Motor neuron (in vitro differentiated cells): Measurements from ENCODE around the gene IGFLR1. TPM values are rescaled to one million over a fixed set of nuclear protein-coding genes. Genes with fewer than 3 reads are reported as not detected.
"Not testable (repeated sequence)": the region's sequence is repeated elsewhere in the genome, so short reads cannot be mapped to it uniquely, and the experiment has no call there.

ENCODE experiments used
- ATAC-seq, 8 experiments: fragments of 200-7000 bp; cut with Tn5 transposase; replicated peaks in 6 of 8; 2 replicates each; pipeline ENCODE4 v1.8.0; 2021; ENCODE audit warnings: mild to moderate bottlenecking in 8 of 8, moderate library complexity in 8 of 8
- H3K27ac ChIP-seq, 2 donors: fragments of 250-450 bp; sonication (Bioruptor Pico); 2 replicates each; pipeline ENCODE4 v1.9.0; 2021; ENCODE audit warnings: antibody characterized with exemption in 2 of 2, mild to moderate bottlenecking in 2 of 2, moderate library complexity in 1 of 2
- H3K4me1 ChIP-seq, 2 donors: fragments of 250-450 bp; sonication (Bioruptor Pico); replicated peaks in 1 of 2; 2 replicates each; pipeline ENCODE4 v1.6.1; 2021; ENCODE audit warnings: antibody characterized with exemption in 2 of 2, mild to moderate bottlenecking in 2 of 2, moderate library complexity in 1 of 2
- H3K4me3 ChIP-seq, 5 donors: fragments of 250-450 bp; sonication (Bioruptor Pico); 2 replicates each; pipeline ENCODE4 v1.9.0; 2021; ENCODE audit warnings: antibody characterized with exemption in 5 of 5, mild to moderate bottlenecking in 5 of 5, moderate library complexity in 4 of 5
- WGBS, 10 experiments: fragments of 450-650 bp; shearing (Covaris generic); methylation state at CpG; one replicate each; pipeline ENCODE4 v1.0.0; 2022; 5-methylcytosine and 5-hydroxymethylcytosine counted together
- in situ Hi-C, 9 experiments: fragments of 400-800 bp; cut with MboI; loops; one replicate each; pipeline ENCODE4 v1.15.0; 2021; ENCODE audit warnings: low sequenced_read_pairs in 9 of 9, low pct_unique_long_range_greater_than_20kb in 2 of 9; ENCODE audit not compliant: unreplicated experiment in 9 of 9
- total RNA-seq, 8 experiments: library from RNA; unstranded; fragments of 300-600 nt; gene quantifications; 2 replicates each; pipeline versions ENCODE4 v1.2.3 to v1.2.4, GENCODE V29; 2022

IGFLR1 gene
- total RNA-seq, 8 experiments from 2014 or later = 1.8 to 6.4 (median 4.3) TPM

DNA sequence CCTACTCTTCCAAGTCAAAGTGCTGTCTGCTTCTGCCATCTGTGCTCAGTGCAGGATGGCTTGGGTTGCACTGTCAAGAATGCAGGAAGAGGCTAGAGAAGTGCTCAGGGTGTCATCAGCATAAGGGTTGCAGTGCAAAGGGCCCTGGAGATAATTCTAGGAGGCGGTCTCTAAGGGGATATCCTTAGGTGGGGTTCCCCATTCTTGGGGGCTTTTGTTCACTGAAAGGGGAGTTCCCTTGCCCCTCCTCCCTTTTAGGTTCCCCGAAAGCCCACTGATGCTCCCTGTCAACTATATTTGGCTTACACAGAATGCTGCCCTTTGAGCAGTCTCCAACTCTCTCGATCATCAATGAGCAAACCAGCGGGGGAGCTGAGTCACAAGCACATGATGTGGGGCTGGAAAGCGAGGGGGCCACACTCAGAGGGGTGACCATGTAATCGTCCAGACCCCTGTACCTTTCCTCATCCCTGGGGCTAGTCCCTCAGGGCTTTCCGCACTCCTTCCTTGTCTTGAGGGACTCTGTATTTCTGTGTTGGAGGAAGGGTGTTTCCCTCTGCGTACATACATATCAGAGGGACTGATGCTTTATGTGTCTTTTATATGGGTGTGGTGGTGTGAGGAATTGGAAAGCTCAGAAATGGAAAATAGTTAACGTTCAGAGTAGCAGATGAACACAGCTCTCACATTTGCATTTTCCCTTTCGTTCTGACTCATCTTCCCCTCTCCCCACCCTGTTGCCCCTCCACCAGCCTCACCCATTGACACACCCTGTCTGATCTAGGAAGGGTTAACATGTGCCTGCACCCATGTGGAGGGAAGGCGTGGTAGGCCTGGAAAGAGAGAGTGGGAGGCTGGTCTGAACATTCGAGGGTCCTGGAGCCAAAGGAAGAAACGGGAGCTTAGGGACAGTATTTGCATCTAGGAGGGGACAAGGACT is 31.2 kb downstream of the IGFLR1 start:
- in situ Hi-C loops = no loop called here
- peaks cover 8 to 10% of the 10 kb centered on the region in 2 donors for H3K4me1 ChIP-seq
- ATAC-seq = peak in 6 of 8 experiments; percentile 11 to 97 (median 45)
- 0 to 67% (median 4%) methylated on average over 1 to 7 of the region's 13 CpGs; no CpG with 5 or more reads in 3 of the 10 experiments for WGBS, 10 experiments
- H3K4me3 ChIP-seq = no peak overlapping the region
- H3K27ac ChIP-seq = no peak overlapping the region

DNA sequence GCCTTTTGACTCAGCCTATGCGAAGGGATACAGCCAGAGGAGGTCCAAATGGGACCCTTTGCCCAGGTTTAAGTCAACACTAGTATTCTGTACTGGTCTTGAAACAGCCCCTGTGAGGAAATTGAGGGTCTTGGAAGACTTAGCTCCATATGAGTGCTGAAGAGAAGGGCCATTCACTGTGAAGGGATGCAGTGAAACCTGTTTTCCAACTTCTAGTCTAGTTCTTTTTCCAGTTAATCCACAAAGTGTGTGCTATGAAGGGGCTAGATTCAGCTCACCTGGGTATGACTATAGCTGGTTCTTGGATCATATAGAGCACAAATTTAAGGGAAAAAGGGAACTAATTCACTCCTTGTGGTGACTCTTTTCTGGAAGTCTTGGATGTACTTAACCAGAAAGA is 33.9 kb downstream of the IGFLR1 start:
- WGBS, 10 experiments = 67 to 83% (median 73%) methylated on average over 1 of the region's 1 CpG; no CpG with 5 or more reads in 6 of the 10 experiments
- Histone ChIP-seq H3K4me1 (no peaks in the 10 kb centered on the region), H3K27ac (no peak overlapping the region), H3K4me3 (no peak overlapping the region)
- no peak for ATAC-seq
- in situ Hi-C loops = no loop called here

DNA sequence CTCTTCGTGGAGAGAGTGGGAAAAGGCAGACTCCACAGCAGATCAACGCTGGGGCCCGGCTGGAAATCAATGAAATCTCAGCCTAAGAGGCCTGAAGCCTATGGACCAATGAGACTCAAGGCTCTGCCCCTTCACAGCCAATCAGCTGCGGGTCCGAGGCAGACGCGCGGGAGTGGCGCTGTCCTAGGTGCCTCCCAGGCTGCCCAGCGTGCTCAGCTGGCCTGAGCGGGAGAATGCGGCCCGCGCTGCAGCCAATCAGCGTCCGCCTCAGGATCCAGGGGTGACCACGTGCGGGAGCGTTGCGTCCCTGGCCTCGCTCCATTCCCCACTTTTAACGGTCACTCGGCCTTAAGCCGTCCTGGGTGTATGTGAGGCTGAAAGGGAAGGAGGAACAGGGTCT is 38.0 kb downstream of the IGFLR1 start, which contains the start of gene ZBTB32:
Gene ZBTB32 (plus strand): TSS at position 341 of the 400 bp plus-strand sequence. CDS start 10,069 bp downstream, outside the sequence.
- no peak within 1 kb of the TSS for H3K27ac ChIP-seq
- in situ Hi-C loops = no loop called here
- 0 to 60% (median 40%) methylated on average over 1 to 15 of the region's 24 CpGs; no CpG with 5 or more reads in 5 of the 10 experiments for WGBS, 10 experiments
- H3K4me1 ChIP-seq = no peaks in the 10 kb centered on the region
- H3K4me3 ChIP-seq = no peak within 1 kb of the TSS
- peak in 2 of 8 experiments; percentile 8 for ATAC-seq

DNA sequence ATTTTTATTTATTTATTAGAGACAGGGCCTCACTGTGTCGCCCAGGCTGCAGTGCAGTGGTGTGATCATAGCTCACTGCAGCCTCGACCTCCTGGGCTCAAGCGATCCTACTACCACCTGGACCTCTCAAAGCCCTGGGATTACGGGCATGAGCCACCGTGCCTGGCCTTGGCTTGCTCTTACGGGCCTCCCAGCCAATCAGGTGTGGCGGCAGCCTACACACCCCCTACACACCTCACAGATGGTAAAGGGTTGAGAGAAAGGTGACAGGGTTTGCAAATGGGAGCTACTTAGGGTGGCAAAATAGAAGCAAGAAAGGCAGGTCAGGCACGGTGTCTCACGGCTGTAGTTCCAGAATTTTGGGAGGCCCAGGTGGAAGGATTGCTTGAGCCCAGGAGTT is 38.9 kb downstream of the IGFLR1 start:
- Histone ChIP-seq H3K4me1 (no peaks in the 10 kb centered on the region), H3K4me3 (peak overlapping the region in 2 of 5 donors; percentile 57 to 70), H3K27ac (no peak overlapping the region)
- ATAC-seq = no peak
- in situ Hi-C loops = no loop called here
- 25 to 94% (median 47%) methylated on average over 1 to 6 of the region's 9 CpGs; no CpG with 5 or more reads in 3 of the 10 experiments for WGBS, 10 experiments

DNA sequence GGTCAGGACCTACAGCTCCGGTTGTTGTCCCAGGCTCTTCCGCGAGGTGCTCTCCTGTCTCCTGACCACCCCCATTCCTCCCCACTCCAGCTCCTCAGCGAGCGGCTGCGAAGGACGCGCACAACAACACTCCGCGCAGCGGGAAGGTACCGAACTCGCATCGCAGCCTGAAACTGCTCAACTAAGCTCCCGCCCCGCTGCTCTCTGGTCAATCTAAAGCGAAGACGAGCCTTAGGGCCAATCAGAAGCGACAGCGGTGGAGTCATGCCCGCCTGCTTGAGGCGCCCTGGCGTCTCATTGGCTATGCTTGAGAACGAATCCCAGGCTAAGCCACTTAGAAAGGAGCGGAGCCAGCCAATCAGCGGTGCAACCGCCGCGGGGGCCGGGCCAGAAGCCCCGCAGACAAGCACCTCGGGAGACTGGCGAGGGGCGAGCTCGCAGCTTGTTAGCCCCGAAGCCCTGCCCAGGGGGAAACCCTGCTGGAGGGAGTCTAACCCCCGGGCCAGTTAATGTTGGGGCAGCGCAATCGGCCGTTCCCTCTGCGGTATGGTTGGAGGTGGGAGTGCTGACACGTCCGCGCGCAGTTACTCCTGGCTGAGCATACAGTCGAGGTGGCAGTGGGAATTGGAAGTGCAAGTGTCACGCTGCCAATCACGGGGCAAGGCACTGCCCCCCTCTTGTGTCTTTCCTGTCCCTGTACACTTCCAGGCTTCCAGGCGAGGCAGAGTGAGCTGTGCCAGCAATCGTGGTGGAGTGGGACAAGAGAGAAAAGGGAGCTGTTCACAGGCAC is 39.8 kb downstream of the IGFLR1 start:
- peak overlapping the region in 1 of 2 donors; percentile 16 for H3K27ac ChIP-seq
- 0% methylated on average over 7 to 36 of the region's 50 CpGs; no CpG with 5 or more reads in 6 of the 10 experiments for WGBS, 10 experiments
- no peaks in the 10 kb centered on the region for H3K4me1 ChIP-seq
- in situ Hi-C loops = no loop called here
- peak; percentile 98 to 99 (median 98) for ATAC-seq
- peak overlapping the region; percentile 49 to 70 (median 53) for H3K4me3 ChIP-seq

DNA sequence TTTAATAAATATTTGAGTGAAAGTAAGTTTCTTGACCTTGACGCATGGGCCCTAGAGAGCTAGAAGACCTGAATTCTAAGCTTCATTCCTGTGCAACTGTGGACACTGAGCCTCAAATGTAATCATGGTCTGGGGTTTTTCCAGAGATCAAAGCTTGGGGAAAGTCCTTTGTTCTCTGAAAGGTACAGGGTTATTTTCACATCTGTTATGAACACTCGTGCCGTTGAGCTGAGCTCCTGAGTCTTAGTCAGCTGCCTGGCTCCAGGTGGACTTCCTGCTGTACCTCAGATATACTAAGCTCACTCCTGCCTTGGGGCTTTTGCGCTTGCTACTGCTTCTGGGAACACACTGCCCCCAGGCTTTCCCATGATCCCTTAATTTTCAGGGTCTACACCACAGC is 45.4 kb downstream of the IGFLR1 start:
- in situ Hi-C loops = no loop called here
- Histone ChIP-seq H3K4me1 (no peaks in the 10 kb centered on the region), H3K27ac (no peak overlapping the region), H3K4me3 (no peak overlapping the region)
- 27 to 85% (median 70%) methylated on average over 2 to 4 of the region's 4 CpGs; no CpG with 5 or more reads in 3 of the 10 experiments for WGBS, 10 experiments
- no peak for ATAC-seq

DNA sequence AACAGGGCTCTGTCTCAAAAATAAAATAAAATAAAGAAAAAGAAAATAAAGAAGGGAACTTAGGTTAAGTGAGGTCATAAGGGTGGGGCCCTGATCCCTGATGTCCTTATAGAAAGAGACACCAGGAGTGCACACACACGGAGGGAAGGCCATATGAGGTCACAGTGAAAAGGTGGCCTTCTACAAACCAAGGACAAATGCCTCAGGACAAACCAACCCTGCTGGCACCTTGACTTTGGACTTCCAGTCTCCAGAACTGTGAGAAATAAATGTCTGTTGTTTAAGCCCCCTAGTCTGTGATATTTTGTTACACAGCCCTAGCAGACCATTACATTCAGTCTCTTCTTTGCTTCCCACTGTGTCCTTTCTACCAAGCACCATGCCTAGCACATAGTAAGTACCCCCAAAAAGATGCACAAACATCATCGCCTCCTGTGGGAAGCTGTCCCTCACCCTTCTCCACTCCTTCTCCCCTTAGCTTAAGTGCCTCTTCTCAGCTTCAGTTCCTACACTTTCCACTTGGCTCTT is 46.3 kb downstream of the IGFLR1 start:
- in situ Hi-C loops = no loop called here

DNA sequence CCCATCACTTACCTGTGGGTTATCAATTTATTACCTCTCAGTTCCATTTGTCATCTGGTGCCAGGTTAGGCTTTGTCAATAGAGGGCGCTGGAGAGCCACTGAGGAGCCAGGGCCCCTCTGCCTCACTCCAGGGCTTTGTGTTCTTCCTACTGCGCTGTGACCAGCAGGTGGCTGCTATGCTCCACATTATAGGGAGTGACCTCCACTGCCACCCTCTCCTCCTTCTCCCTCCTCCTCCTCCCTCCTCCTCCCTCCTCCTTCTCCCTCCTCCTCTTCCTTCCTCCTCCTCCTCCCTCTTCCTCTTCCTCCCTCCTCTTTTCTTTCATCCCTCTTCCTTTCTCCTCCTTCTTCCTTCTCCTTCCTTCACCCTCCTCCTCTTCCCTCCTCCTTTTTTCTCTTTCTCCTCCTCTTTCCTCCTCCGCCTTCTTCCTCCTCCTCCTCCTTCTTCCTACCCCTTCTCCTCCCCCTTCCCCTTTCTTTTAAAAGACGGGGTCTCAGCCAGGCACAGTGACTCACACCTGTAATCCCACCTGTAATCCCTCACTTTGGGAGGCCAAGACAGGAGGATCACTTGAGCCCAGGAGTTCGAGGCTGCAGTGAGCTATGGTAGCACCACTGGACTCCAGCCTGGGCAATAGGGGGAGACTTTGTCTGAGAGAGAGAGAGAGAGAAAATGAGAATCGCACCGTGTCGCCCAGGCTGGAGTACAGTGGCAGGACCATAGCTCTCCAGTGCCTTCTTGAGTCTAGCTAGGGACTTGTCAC is 48.2 kb downstream of the IGFLR1 start:
- in situ Hi-C loops = no loop called here
- no peak overlapping the region for H3K4me3 ChIP-seq
- 0 to 80% (median 43%) methylated on average over 1 to 6 of the region's 8 CpGs; no CpG with 5 or more reads in 2 of the 10 experiments for WGBS, 10 experiments
- H3K27ac ChIP-seq = no peak overlapping the region
- no peaks in the 10 kb centered on the region for H3K4me1 ChIP-seq
- ATAC-seq = peak; percentile 99 to 100 (median 100)

More for the DNA sequence above, 46.3 kb downstream of the IGFLR1 start:
- Histone ChIP-seq H3K4me1 (no peaks in the 10 kb centered on the region), H3K27ac (no peak overlapping the region), H3K4me3 (no peak overlapping the region)
- 0 to 100% (median 60%) methylated on average over 1 to 2 of the region's 2 CpGs; no CpG with 5 or more reads in 3 of the 10 experiments for WGBS, 10 experiments
- ATAC-seq = no peak

DNA sequence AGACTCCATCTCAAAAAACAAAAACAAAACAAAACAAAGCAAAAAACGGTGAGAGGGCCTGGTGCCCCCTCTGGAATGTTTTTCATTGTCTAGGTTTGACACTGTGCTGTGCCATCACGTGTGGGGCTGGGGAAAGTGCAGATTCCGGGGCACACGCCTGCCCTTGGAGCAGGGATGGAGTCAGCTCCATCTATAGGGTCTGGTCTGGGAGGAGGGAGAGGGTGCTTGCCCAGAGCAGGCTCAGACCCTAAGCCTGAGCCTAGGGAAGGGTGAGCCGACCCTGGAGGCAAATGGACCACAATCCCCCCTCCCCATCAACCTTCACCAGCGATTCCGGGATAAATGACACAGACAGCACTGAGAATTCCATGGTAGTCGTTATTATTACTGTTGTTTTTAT is 48.8 kb downstream of the IGFLR1 start:
- 0 to 43% (median 0%) methylated on average over 1 to 5 of the region's 8 CpGs; no CpG with 5 or more reads in 4 of the 10 experiments for WGBS, 10 experiments
- Histone ChIP-seq H3K4me3 (no peak overlapping the region), H3K4me1 (no peaks in the 10 kb centered on the region), H3K27ac (no peak overlapping the region)
- in situ Hi-C loops = no loop called here
- ATAC-seq = peak; percentile 9 to 46 (median 34)

DNA sequence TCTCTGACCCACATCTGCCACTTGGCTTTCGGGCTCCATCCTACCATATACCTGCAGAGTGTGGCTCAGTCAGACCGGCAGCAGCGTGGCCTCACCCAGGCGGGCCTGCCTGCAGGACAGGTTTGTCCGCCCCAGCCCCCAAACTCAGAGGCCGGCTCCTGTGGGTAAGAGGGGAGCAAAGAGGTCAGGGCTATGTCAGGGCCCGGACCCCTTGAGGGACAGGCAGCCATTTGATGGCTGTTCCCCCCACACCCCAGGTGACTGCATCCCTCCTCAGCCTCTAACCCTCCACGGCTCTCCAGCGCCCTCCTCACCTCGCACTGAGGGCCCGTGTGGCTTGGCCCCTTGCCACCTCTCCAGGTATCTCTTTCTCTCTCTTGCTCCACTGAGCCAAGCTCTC is 50.2 kb downstream of the IGFLR1 start:
- H3K4me3 ChIP-seq = no peak overlapping the region
- no peak overlapping the region for H3K27ac ChIP-seq
- no peak for ATAC-seq
- WGBS, 10 experiments = 35 to 85% (median 68%) methylated on average over 2 to 4 of the region's 11 CpGs; no CpG with 5 or more reads in 6 of the 10 experiments
- H3K4me1 ChIP-seq = no peaks in the 10 kb centered on the region
- in situ Hi-C loops = no loop called here

DNA sequence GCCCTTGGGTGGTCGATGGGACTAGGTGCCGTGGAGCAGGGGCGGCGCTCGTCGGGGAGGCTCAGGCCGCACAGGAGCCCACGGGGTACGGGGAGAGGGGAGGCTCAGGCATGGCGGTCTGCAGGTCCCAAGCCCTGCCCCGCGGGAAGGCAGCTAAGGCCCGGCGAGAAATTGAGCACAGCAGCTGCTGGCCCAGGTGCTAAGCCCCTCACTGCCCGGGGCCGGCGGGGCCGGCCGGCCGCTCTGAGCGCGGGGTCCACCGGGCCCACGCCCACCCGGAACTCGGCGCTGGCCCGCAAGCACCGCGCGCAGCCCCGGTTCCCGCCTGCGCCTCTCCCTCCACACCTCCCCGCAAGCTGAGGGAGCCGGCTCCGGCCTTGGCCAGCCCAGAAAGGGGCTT is 51.1 kb downstream of the IGFLR1 start:
- H3K4me1 ChIP-seq, ATAC-seq, H3K27ac ChIP-seq, in situ Hi-C loops, H3K4me3 ChIP-seq: not testable (repeated sequence)
- WGBS, 10 experiments = no CpG with 5 or more reads among the region's 37 CpGs

DNA sequence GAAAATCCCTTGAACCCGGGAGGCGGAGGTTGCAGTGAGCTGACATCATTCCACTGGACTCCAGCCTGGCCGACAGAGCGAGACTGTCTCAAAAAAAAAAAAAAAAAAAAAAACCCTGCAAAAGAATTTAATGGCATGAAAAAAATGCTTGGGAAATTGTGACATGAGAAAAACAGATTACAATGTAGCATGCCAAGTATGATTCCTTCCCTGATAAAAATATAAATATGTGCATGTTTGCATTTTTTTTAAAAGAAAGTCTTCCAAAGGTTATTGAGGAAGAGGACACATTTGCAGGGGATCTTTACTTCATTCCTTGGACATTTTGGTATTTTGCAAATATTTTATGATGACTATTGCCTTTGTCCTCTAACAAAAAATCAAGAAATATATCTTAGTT is 52.4 kb downstream of the IGFLR1 start:
- Histone ChIP-seq H3K4me3 (no peak overlapping the region), H3K27ac (no peak overlapping the region), H3K4me1 (no peaks in the 10 kb centered on the region)
- 0 to 96% (median 80%) methylated on average over 1 to 4 of the region's 4 CpGs; no CpG with 5 or more reads in 3 of the 10 experiments for WGBS, 10 experiments
- in situ Hi-C loops = no loop called here
- ATAC-seq = no peak
